Lower lobe of right lung (tissue), 2 donors: Measurements from ENCODE around the gene LSAMP. TPM values are rescaled to one million over a fixed set of nuclear protein-coding genes. Genes with fewer than 3 reads are reported as not detected.

Experiments used
- ATAC-seq, 2 donors: fragments of 200-7000 bp; cut with Tn5 transposase; one replicate each; pipeline ENCODE4 v1.9.1; 2020 to 2022; ENCODE audit warnings: mild to moderate bottlenecking in 2 of 2, moderate library complexity in 2 of 2
- DNase-seq: peaks from one replicate; pipeline ENCODE4 v3.0.0-alpha.2; 2020
- H3K27ac ChIP-seq: fragments of 200-600 bp; one replicate; pipeline ENCODE4 v1.8.0; 2022
- H3K27me3 ChIP-seq: fragments of 200-600 bp; one replicate; pipeline ENCODE4 v1.8.0; 2022; ENCODE audit warnings: low read depth
- H3K36me3 ChIP-seq: fragments of 200-600 bp; one replicate; pipeline ENCODE4 v1.8.0; 2022; ENCODE audit warnings: mild to moderate bottlenecking
- H3K4me1 ChIP-seq: fragments of 200-600 bp; one replicate; pipeline ENCODE4 v1.8.0; 2022
- H3K4me3 ChIP-seq: fragments of 200-600 bp; one replicate; pipeline ENCODE4 v1.8.0; 2022; ENCODE audit warnings: mild to moderate bottlenecking
- H3K9me3 ChIP-seq: fragments of 200-600 bp; one replicate; pipeline ENCODE4 v1.8.0; 2022
- CTCF ChIP-seq: fragments of 200-600 bp; IDR thresholded peaks from one replicate; pipeline ENCODE4 v1.8.0; 2022; ENCODE audit warnings: antibody characterized with exemption, mild to moderate bottlenecking
- intact Hi-C: fragments of 100-400 bp; cut with DNase I; formaldehyde crosslinking; loops from one replicate; pipeline ENCODE4 v1.11.0; 2022
- total RNA-seq: library from RNA; stranded (reverse); fragmentation: NEBNext Ultra II Directional; extraction: Animal tissue kit (Norgen Biotek cat#: 25700); gene quantifications from one replicate; pipeline ENCODE4 v1.2.1, GENCODE V29; 2021
- donor health status: DM: no; HTN: yes; CAD: no; lungs with severe emphysema.

Gene LSAMP
- total RNA-seq, 1 donor from 2014 or later = 20.1 TPM

DNA sequence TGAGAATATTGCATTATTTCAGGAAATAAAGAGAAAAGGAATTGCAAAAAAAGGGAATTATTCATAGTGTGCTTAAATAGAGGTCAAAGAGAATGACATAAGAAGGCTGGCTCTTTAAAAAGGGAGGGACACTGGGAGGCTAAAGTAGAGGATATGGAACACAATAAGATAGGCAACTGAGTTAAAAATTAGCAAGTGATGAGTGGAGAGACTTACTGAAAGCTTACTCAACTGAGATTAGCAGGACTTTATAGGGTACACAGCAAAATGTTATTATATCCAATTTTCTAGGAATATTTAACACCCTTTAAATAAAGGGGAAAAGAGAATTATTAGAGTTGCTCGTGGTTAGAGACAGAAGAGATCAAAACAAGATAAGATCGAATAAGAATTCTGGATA lies 375.2 kb downstream of the LSAMP start:
- H3K4me1 ChIP-seq = no peaks in the 10 kb centered on the region
- TF ChIP-seq CTCF = no peak
- no peak for ATAC-seq
- no peaks in the 10 kb centered on the region for H3K9me3 ChIP-seq
- no peak overlapping the region for H3K4me3 ChIP-seq
- intact Hi-C loops = no loop called here
- no peaks in the 10 kb centered on the region for H3K36me3 ChIP-seq
- no peak for DNase-seq
- H3K27me3 ChIP-seq = no peaks in the 10 kb centered on the region
- H3K27ac ChIP-seq = no peak overlapping the region

GRCh38 chr3:116069024-116069423 lies 376.3 kb downstream of the LSAMP start:
- Histone ChIP-seq H3K27me3 (no peaks in the 10 kb centered on the region), H3K4me3 (no peak overlapping the region), H3K4me1 (no peaks in the 10 kb centered on the region), H3K9me3 (no peaks in the 10 kb centered on the region), H3K36me3 (no peaks in the 10 kb centered on the region), H3K27ac (no peak overlapping the region)
- DNase-seq (no peak), ATAC-seq (no peak)
- no peak for TF ChIP-seq CTCF
- intact Hi-C loops = no loop called here

- no peaks in the 10 kb centered on the region for H3K9me3 ChIP-seq
- no peaks in the 10 kb centered on the region for H3K27me3 ChIP-seq
- H3K36me3 ChIP-seq = no peaks in the 10 kb centered on the region
- no peak overlapping the region for H3K27ac ChIP-seq
- no peak for TF ChIP-seq CTCF
- no peaks in the 10 kb centered on the region for H3K4me1 ChIP-seq
- DNase-seq (no peak), ATAC-seq (no peak)
- intact Hi-C loops = no loop called here
- no peak overlapping the region for H3K4me3 ChIP-seq
Measured at GRCh38 chr3:116067326-116067725, 378.0 kb downstream of the LSAMP start.

GRCh38 chr3:116065501-116065900 lies 379.8 kb downstream of the LSAMP start:
- H3K4me3 ChIP-seq = no peak overlapping the region
- no peak for ATAC-seq
- intact Hi-C loops = no loop called here
- no peaks in the 10 kb centered on the region for H3K9me3 ChIP-seq
- H3K4me1 ChIP-seq = no peaks in the 10 kb centered on the region
- H3K27ac ChIP-seq = no peak overlapping the region
- no peak for DNase-seq
- no peaks in the 10 kb centered on the region for H3K27me3 ChIP-seq
- H3K36me3 ChIP-seq = no peaks in the 10 kb centered on the region
- TF ChIP-seq CTCF = no peak

GRCh38 chr3:116064646-116065045 lies 380.6 kb downstream of the LSAMP start:
- no peaks in the 10 kb centered on the region for H3K27me3 ChIP-seq
- no peaks in the 10 kb centered on the region for H3K9me3 ChIP-seq
- intact Hi-C loops = no loop called here
- H3K4me1 ChIP-seq = no peaks in the 10 kb centered on the region
- no peak for TF ChIP-seq CTCF
- DNase-seq = no peak
- no peaks in the 10 kb centered on the region for H3K36me3 ChIP-seq
- no peak for ATAC-seq
- H3K4me3 ChIP-seq = no peak overlapping the region
- no peak overlapping the region for H3K27ac ChIP-seq
